Stimulated activated CD4-positive, alpha-beta T cell treated with anti-CD3 and anti-CD28 coated beads, Interleukin-1b, Interleukin-23, amount 100 ng/mL, for 4 hours (primary cell): ENCODE measurements around the gene CCDC178.
"Not testable (repeated sequence)": the region's sequence is repeated elsewhere in the genome, so short reads cannot be mapped to it uniquely, and the experiment has no call there.

Experiments used
- DNase-seq, 2 donors: peaks; one replicate each; pipeline ENCODE4 v3.0.0-alpha.2; 2020; ENCODE audit warnings: low read depth in 2 of 2

The CCDC178 gene

GRCh38 chr18:33440060-33441043 is at the start of gene CCDC178:
Gene CCDC178, minus strand, starts transcription at chr18:33440721. Its CDS starts 28,633 bp downstream, at chr18:33412088.
- DNase-seq, result no peak

- DNase-seq, result no peak
These were observed 43.4 kb upstream of the CCDC178 start for GRCh38 chr18:33483908-33484307.

- DNase-seq, result no peak
These were observed 32.0 kb upstream of the CCDC178 start for GRCh38 chr18:33472509-33472908.

GRCh38 chr18:33470216-33470615 is 29.7 kb upstream of the CCDC178 start:
- no peak for DNase-seq

- DNase-seq, result no peak
These were observed 29.2 kb upstream of the CCDC178 start for GRCh38 chr18:33469699-33470098.

GRCh38 chr18:33467531-33467930 is 27.0 kb upstream of the CCDC178 start:
- no peak for DNase-seq

GRCh38 chr18:33466822-33467221 is 26.3 kb upstream of the CCDC178 start:
- DNase-seq, result no peak

GRCh38 chr18:33460681-33461080 is 20.2 kb upstream of the CCDC178 start:
- no peak for DNase-seq

- no peak for DNase-seq
These were observed 19.1 kb upstream of the CCDC178 start for GRCh38 chr18:33459612-33460011.

GRCh38 chr18:33446604-33447003 is 6.1 kb upstream of the CCDC178 start:
- DNase-seq, result no peak

GRCh38 chr18:33444709-33445108 is 4.2 kb upstream of the CCDC178 start:
- DNase-seq, result no peak

- DNase-seq, result no peak
These were observed 7.7 kb downstream of the CCDC178 start for GRCh38 chr18:33432857-33433256.

- DNase-seq, result no peak
These were observed 13.0 kb downstream of the CCDC178 start for GRCh38 chr18:33427549-33427948.

GRCh38 chr18:33424266-33424946 is 16.1 kb downstream of the CCDC178 start:
- no peak for DNase-seq

GRCh38 chr18:33421225-33421624 is 19.3 kb downstream of the CCDC178 start:
- DNase-seq, result no peak

GRCh38 chr18:33404244-33404873 is 36.2 kb downstream of the CCDC178 start:
- no peak for DNase-seq

GRCh38 chr18:33398939-33399338 is 41.6 kb downstream of the CCDC178 start:
- DNase-seq, result not testable (repeated sequence)

- DNase-seq, result no peak
These were observed 64.7 kb downstream of the CCDC178 start for GRCh38 chr18:33375829-33376228.

- no peak for DNase-seq
These were observed 68.1 kb downstream of the CCDC178 start for GRCh38 chr18:33372442-33372841.

- no peak for DNase-seq
These were observed 70.6 kb downstream of the CCDC178 start for GRCh38 chr18:33369711-33370449.

GRCh38 chr18:33356735-33357134 is 83.8 kb downstream of the CCDC178 start:
- DNase-seq, result no peak

- DNase-seq, result no peak
These were observed 84.8 kb downstream of the CCDC178 start for GRCh38 chr18:33355756-33356155.
